Hematopoietic multipotent progenitor cell treated with erythropoietin and hydrocortisone succinate and interleukin-3 and kit ligand, for 4 days (in vitro differentiated cells): ENCODE measurements around the gene NKAIN1.
"Not testable (repeated sequence)": the region's sequence is repeated elsewhere in the genome, so short reads cannot be mapped to it uniquely, and the experiment has no call there.

ENCODE experiments used
- DNase-seq: peaks from one replicate; pipeline ENCODE4 v3.0.0-alpha.2; 2015

The NKAIN1 gene

DNA sequence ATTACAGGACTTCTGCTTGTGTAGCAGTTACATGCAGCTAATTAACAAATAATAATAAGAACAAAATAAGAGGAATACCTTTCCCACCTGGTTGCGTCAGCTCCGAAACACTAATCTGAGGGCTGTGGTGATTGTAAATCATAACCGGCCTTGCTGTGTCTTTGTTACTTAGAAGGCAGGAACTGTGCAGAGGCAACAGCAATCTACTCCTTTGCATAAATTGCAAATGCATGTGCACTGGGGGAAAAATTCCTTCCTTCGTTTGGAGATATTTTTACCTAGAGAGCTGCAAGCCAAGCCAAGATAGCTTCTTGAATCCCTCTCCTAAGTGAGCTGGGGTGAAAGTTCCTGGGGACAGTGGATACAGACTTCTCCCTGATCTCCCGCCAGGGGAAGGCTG is 46.0 kb downstream of the NKAIN1 start:
- no peak for DNase-seq

DNA sequence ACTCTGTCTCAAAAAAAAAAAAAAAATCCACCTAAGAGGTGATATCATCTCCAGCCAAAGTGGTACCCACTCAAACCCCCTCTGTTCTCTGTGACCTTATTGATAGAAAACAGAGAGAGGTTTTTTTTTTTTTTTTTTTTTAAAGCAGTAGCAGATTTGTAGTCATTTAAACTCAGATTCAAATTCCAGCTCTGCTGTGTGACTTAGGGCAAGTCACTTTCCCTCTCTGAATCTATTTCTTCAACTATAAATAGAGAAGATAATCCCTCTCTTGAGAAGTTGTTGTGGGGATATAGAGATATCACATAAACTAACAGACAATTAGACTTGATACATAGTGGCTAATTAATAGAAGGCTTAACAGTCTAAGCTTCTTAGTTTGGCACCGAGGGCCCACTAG is 48.4 kb downstream of the NKAIN1 start:
- no peak for DNase-seq

DNA sequence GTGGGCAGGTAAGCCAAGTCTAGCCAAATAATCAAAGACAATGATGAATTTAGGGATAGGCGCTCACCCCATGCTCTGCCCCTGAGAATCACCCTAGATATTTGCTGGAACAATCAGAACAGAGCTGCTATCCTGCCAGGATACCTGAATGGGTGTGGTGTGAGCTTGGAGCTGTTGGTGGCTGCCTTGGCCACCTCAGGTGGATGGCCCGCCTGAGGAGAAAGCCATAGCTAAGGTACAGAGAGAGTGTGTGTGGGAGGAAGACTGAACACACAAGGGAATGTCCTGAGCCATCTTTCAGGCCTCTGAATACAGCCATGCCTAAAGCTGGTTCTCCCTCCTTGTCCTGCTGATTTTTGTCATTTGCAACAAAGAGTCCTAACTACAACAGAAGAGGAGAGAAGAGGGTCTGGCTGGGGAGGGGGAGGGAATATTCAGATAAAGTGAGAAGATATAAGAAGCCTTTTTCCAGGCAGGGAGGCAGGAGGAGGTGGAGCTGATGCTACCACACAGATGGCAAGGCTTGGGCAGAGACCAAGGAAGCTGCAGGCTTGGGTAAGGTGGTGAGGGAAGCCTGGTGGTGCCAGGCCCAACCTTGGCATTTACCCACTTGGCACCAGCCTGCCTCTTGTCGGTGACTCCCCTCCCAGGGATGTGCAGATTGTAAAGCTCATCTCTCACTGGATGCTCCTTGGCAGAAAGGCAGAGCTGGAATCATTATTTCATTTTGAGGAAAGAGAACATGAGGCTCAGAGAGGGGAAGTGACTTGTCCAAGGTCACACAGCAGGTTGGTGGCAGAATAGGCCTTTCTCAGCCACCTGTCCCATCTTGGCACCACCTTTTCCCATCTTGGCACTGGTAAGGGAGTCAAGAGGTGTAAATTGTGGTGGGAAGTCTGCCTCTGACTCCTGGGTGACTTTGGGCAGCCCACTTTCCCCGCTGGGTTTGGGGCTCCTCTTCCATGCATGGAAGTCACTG is 49.7 kb downstream of the NKAIN1 start:
- DNase-seq: no peak

DNA sequence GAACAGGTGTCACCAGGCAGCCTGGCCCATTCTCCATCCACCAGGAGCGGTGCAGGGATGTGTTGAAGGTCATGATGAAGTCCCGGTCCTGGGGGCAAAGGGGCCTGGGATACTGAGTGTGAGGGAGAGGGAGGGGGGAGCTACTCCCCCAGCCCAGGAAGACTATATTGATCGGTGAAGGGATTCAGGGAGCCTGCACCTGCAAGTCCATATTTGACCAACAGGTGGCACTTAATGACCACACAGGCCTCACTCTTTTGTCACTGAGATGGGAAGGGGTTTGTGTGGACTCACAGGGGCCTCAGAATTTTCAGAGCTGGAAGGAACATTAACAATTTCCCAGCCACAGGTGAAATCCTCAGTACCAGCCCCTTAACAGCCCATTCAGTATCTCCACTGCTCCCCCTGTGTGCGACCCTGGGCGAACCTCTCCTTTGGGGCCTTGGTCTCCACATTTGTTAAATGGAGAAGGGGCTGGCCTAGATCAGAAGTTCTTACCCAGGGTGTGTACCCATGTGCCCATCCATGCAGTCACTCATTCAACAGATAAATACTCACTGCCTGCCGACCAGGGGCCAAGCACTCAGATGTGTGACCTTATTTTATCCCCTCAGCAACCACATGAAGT is 55.6 kb downstream of the NKAIN1 start:
- DNase-seq: peak; percentile 63

DNA sequence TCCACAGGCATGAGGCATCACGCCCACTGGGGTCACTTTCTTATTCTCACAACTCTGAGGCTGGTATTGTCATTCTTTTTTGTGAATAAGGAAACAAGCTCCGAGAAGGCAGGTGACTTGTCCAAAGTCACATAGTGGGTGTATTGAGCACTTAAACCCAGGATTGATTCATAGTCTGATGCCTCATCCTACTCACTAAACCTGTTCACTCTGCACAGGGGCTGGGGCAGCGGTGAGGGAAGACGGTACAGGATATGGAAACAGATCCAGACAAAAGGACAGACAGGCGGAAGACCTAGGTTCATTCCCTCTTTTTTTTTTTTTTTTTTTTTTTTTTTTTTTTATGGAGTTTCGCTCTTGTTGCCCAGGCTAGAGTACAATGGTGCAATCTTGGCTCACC is 56.6 kb downstream of the NKAIN1 start:
- DNase-seq: no peak

DNA sequence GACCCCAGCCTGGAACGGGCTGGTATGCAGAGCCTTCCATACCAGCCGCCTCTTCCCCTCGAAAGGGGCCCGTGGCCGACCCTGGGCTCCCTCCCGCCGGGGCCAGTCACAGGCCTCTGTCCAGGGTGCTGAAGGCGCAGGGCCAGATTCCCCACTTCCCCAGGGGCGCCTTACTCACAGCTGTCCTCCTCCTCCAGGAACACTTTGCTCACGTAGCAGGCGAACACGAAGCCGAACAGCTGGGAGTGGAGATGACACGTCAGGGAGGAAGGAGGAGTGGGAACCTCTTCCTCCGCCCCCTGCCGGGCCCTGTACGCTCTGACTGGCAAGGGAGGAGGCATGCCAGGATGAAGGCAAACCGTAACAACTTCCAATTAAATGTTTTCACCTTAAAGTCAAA is 57.3 kb downstream of the NKAIN1 start:
- peak; percentile 78 for DNase-seq

DNA sequence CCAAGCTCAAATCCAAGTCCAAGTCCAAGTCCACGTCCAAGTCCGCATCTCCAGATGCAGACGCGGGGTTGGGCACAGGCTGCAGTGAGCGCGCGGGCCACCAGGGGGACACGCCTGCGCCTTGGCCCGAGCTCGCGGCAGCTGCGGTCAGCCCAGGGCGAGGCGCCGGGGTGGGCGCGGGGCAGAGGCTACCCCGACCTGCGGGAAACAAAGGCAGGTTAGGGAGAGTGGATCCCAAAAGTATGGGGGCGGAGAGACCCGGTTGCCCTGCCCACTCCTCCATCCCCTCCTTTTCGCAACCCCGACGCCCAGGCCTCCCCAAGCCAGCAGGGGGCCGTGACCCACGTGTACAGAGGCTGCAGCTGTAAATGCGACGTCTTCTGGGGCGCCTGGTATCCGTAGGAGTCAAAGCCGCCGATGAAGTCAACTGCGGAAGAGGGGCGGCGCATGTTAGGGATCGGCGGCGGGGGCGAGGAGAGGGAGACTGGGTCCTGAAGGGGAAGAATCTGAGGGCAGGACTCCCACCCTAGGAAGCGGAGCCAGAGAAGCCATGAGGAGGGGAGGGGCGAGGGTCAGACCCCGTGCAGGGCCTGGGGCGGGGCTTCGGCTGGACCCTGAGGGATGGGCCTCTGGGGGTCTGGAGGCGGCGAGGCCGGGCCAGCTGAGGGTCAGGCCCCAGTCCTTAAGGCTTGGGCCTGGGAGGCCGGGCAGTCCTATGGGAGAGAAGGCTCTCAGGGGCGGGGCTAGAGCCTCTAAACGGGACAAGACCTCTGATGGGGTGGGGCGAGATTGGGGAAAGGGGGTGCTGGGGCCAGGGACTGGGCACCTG is 58.0 kb downstream of the NKAIN1 start:
- peak; percentile 85 for DNase-seq

DNA sequence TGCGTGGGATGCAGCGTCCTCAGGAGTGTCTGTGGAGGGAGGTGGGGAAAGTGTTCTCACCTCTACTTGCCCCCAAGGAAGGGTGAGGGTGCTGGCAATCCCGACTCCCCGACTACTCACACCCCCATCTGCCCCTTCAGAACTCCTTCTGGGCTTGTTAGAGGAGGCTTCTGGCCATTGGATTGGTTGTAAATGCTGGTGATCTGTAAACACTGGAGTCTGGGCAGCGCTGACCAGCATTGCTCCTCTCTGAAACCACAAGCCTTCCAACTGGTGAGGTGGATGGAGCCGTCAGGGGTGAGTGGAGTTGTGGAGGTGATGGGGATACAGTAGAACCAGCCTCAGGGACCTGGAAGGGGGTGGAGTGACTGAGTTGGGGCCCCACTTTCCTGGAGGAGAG is 59.3 kb downstream of the NKAIN1 start:
- DNase-seq: no peak

DNA sequence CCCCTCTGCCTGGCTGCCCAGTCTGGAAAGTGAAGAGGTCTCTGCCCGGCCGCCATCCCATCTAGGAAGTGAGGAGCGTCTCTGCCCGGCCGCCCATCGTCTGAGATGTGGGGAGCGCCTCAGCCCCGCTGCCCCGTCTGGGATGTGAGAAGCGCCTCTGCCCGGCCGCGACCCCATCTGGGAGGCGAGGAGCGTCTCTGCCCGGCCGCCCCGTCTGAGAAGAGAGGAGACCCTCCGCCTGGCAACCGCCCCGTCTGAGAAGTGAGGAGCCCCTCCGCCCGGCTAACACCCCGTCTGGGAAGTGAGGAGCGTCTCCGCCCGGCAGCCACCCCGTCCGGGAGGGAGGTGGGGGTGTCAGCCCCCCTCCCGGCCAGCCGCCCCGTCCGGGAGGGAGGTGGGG is 63.4 kb downstream of the NKAIN1 start:
- not testable (repeated sequence) for DNase-seq

DNA sequence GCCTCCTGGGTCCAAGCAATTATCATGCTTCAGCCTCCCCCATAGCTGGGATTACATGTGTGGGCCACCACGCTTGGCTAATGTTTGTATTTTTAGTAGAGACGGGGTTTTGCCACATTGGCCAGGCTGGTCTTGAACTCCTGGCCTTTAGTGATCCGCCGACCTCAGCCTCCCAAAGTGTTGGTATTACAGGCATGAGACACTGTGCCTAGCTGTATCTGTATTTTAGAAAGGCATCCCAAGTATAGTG is 69.3 kb downstream of the NKAIN1 start:
- DNase-seq: no peak

DNA sequence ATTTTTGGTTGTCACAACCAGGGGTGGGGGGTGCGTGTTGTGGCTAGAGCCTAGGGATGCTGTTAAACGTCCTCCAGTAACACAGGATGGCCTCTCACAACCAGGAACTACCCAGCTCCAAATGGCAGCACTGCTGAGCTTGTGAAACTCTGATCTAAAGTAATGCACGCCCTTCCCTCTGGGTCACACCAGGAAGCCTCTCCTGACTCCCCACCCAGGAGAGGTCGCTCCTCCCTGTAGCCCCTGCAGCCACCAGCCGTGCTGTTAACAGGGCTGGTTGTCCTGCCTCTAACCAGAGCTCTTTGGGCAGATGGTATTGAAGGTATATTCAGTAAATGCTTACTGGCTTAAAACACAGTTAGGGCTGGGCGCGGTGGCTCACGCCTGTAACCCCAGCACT is 73.2 kb downstream of the NKAIN1 start:
- no peak for DNase-seq

DNA sequence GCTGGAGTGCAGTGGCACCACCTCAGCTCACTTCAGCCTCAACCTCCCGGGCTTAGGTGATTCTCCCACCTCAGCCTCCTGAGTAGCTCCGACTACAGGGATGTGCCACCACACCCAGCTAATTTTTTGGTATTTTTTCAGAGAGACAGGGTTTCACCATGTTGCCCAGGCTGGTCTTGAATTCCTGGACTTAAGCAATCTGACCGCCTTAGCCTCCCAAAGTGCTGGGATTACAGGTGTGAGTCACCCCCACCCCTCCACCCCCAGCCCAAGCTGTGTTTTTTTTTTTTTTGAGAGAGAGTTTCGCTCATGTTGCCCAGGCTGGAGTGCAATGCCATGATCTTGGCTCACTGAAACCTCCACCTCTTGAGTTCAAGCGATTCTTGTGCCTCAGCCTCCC is 75.4 kb downstream of the NKAIN1 start:
- no peak for DNase-seq

DNA sequence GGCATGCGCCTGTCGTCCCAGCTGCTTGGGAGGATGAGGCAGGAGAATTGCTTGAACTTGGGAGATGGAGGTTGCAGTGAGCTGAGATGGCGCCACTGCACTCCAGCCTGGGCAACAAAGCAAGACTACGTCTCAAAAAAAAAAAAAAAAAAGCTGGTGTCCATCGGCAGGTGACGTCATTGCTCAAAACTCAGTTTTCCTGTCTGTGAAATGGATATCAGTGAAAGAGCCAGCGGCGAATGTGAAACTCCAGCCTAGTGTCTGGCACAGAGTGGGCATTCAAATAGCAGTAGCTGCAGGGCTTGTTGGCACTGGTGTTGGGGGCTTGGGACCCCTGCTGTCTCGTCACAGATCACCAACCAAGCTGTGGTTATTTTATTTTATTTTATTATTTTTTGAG is 75.8 kb downstream of the NKAIN1 start:
- DNase-seq: no peak

DNA sequence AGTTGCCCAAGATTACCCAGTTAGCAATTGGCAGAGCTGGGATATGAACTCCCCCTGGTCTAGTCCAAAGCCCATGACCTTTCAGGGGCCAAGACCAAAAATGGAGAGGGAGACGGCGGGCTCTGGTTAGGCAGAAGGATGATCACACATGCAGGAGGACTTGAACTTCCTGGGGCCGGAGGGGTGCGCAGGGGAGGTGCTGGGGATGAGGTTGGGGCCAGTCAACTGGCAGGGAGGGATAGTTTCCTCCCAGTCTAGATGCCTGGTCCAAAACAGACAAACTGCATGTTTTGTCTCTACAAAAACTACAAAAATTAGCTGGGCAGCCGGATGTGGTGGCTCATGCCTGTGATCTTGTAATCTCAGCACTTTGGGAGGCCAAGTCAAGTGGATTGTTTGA is 78.1 kb downstream of the NKAIN1 start:
- DNase-seq: no peak

DNA sequence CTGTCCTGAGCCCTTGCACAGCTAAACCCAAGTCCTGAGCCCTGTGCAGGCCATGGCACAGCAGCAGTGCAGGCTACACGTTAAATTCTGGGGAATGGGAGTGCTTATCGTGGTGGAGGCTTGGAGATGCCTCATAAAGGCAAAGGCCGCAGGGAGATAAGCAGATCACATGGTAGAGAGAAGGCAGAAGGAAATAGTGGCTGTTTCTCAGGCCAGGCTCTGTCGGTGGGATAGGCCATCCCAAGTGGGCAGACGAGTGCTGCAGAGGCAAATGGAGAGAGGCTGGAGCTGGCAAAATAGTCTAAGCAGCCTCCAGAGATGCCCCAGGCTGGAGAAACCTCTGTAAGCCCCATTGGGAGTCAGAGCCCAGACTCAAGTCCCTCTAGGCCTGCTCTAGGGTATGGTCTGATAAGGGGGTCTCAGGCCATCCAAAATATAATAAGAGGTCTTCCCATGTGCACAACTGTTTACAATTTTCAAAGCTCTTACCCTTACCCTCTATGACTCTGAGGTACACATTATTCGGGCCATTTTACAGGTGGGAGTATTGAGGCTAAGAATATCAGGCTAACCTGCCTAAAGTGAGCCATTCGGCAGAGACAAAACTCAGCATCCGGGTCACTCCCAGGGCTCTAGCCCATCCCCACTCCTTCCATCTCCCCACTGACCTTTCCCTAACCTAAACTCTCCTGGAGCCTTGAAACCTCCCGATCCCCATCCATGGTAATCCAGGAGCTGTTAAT is 79.6 kb downstream of the NKAIN1 start:
- peak; percentile 74 for DNase-seq

DNA sequence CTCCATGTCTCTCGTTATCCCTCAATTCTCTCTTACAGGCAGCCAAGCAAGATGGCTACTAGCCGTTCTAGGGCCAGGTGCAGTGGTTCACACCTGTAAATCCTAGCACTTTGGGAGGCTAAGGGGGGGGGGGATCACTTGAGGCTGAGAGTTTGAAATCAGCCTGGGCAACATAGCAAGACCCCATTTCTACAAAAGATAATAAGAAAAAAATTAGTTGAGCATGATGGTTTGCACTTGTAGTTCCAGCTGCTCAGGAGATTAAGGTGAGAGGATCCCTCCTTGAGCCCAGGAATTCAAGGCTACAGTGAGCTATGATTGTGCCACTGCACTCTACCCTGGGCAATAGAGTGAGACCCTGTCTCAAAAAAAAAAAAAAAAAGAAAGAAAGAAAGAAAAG is 80.4 kb downstream of the NKAIN1 start:
- DNase-seq: no peak

DNA sequence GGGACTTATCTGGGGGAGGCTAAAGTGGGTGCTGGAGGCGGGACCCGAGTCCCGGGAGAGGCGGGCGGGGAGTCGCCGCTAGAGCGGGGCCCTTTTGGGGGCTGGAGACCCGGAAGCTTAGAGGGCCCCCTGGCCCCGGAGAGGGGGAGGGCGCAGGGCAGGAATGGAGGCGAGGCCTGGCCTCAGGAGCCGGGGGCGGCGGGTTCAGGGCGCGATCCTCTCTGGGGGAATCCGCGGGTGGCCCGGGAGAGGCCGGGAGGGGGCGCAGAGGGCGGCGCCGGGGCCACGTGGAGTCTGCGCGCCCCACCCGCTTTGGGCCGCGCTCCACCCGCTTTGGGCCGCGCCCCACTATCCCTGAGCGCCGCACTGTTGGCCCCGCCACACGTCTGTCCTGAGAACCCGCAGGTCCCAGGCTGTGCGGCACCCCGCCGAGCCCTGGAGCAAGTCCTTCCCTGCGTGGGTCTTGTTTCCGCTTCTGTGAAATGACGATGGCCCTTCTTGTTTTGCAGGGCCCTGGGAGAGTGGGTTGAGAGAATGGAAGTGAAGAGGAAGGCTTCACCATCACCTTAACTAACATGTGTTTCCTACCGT is 84.4 kb downstream of the NKAIN1 start:
- peak; percentile 89 for DNase-seq

DNA sequence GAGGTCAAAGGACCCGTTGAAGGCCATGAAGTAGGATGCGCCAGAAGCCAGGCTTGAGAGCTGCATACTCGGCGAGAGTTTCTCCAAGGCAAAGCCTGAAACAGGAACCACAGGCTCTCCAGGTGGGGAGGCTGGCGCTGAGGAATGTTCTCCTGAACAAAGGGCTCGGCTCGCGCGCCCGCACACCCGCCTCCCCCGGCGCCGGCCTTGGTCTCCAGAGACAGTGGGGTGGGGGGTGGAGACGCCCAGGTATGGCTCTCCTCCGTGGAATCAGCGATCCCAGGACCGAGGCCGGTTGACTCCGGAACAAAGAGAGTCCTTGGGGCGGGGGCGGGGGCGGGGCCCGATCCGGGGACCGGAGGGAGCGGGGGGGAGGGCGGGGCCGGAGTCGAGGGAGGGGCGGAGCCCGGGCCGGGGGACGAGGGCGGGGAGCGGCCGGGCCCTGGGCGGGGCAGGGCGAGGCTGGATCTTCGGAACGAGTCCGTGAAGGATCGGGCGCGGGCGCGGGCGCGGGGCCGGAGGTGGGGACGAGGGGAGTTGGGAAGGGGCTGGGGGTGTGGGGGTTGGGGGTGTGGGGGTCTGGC is 85.0 kb downstream of the NKAIN1 start:
- DNase-seq: peak; percentile 90

DNA sequence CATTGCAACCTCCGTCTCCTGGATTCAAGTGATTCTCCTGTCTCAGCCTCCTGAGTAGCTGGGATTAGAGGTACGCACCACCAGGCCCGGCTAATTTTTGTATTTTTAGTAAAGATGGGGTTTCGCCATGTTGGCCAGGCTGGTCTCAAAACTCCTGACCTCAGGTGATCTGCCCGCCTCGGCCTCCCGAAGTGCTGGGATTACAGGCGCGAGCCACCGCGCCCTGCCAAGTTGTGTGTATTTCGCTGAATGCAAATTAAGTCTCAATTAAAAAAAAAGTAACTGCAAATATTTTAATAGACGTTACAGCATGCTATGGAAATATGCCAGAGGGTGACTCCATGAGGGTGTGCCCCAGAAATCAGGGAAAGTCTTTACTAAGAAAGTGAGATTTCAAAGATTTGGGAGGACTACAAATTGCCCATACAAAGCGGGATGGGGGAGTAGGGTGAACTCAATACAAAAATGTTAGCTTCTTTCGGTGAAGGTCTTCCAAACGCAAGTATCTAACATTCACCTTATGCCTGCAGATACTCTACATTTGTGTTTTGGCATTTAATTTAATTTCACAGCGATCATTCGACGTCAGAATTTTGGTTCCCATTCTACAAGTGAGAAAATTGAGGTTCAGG is 85.6 kb downstream of the NKAIN1 start:
- DNase-seq: no peak

DNA sequence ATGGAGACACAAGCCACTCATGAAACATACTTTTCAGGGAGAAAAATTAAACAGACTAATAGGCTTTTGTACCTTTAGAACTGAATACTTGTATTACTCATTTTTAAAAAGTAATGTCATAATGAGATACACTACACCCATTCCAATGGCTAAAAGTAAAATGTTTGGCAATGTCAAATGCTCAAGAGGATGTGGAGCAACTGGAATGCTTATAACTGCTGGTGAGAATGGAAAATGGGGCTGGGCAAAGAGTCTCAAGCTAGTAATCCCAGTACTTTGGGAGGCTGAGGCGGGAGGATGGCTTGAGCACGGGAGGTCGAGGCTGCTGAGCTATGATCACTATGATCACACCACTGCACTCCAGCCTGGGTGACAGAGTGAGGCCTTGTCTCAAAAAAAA is 86.3 kb downstream of the NKAIN1 start:
- no peak for DNase-seq

DNA sequence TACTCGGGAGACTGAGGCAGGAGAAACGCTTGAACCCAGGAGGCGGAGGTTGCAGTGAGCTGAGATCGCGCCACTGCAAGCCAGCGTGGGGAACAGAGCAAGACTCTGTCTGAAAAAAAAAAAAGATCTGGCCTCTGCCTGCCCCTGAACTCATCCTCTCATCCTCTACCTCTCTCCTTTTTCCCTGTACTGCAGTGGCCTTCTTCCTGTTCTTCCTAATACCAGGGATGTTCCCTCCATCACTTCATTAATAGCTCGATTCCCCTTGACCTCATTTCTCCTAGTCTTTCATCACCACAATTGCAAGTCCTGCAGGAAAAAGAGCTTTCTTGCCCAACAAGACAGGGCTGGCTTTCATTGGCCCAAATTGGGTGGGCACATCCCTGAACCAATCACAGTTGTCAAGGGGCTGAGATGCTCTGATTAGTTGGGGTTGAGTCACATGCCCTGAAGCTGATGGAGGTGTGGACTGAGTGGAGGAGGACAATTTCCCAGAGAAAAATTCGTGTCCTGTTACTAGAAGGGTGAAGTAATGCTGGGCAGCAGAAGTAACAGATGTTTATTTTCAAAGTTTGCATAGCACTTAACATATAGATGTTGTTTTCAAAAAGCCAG is 87.4 kb downstream of the NKAIN1 start:
- peak; percentile 35 for DNase-seq
